Trophoblast cell (in vitro differentiated cells and primary cell): ENCODE results near the gene RNF19B.

ENCODE experiments used
- DNase-seq, 2 donors: peaks; one replicate each; pipeline ENCODE4 v3.0.0-alpha.2; 2016
- H2AFZ ChIP-seq: 2 replicates; pipeline ENCODE4 v1.6.1; 2013; ENCODE audit warnings: low read length, moderate library complexity, mild to moderate bottlenecking; ENCODE audit not compliant: insufficient read depth, poor library complexity
- H2AK5ac ChIP-seq: 2 replicates; pipeline ENCODE4 v1.6.1; 2013; ENCODE audit warnings: mild to moderate bottlenecking, low read length
- H2BK120ac ChIP-seq: 2 replicates; pipeline ENCODE4 v1.6.1; 2013; ENCODE audit warnings: low read length, mild to moderate bottlenecking, moderate library complexity; ENCODE audit not compliant: insufficient read depth, poor library complexity
- H2BK12ac ChIP-seq: 2 replicates; pipeline ENCODE4 v1.6.1; 2013; ENCODE audit warnings: mild to moderate bottlenecking, low read length, moderate library complexity
- H2BK5ac ChIP-seq: 2 replicates; pipeline ENCODE4 v1.6.1; 2013; ENCODE audit warnings: low read length, low read depth, moderate library complexity, mild to moderate bottlenecking; ENCODE audit not compliant: poor library complexity
- H3K14ac ChIP-seq: 2 replicates; pipeline ENCODE4 v1.6.1; 2013; ENCODE audit warnings: mild to moderate bottlenecking, low read length
- H3K18ac ChIP-seq: 2 replicates; pipeline ENCODE4 v1.6.1; 2013; ENCODE audit warnings: mild to moderate bottlenecking, low read length
- H3K23ac ChIP-seq: 2 replicates; pipeline ENCODE4 v1.6.1; 2013; ENCODE audit warnings: low read length
- H3K27ac ChIP-seq: 2 replicates; pipeline ENCODE4 v1.5.1; 2013; ENCODE audit warnings: low read depth, mild to moderate bottlenecking, inconsistent platforms, low read length, moderate library complexity
- H3K27me3 ChIP-seq: 2 replicates; pipeline ENCODE4 v1.6.1; 2013; ENCODE audit warnings: inconsistent platforms, mild to moderate bottlenecking, low read length, moderate library complexity; ENCODE audit not compliant: insufficient read depth
- H3K36me3 ChIP-seq, 2 experiments: 1 replicate in 1 of 2; 2 replicates in 1 of 2; pipeline ENCODE4 v1.6.1; 2013; ENCODE audit warnings: low read length in 2 of 2, mild to moderate bottlenecking in 2 of 2, moderate library complexity in 1 of 2; ENCODE audit not compliant: insufficient read depth in 2 of 2, control insufficient read depth in 1 of 2
- H3K4ac ChIP-seq: 2 replicates; pipeline ENCODE4 v1.6.1; 2013; ENCODE audit warnings: low read depth, mild to moderate bottlenecking, low read length, moderate library complexity
- H3K4me1 ChIP-seq, 2 experiments: 1 replicate in 1 of 2; 2 replicates in 1 of 2; pipeline ENCODE4 v1.6.1; 2013; ENCODE audit warnings: low read length in 2 of 2, mild to moderate bottlenecking in 2 of 2, moderate library complexity in 1 of 2; ENCODE audit not compliant: insufficient read depth in 2 of 2, control insufficient read depth in 1 of 2
- H3K4me2 ChIP-seq: 2 replicates; pipeline ENCODE4 v1.6.1; 2013; ENCODE audit warnings: inconsistent platforms, mild to moderate bottlenecking, low read length, moderate library complexity
- H3K4me3 ChIP-seq: 2 replicates; pipeline ENCODE4 v1.5.1; 2013; ENCODE audit warnings: mild to moderate bottlenecking, low read depth, low read length, inconsistent platforms
- H3K79me1 ChIP-seq: one replicate; pipeline ENCODE4 v1.6.1; 2013; ENCODE audit warnings: low read length
- H3K79me2 ChIP-seq: 2 replicates; pipeline ENCODE4 v1.6.1; 2013; ENCODE audit warnings: low read length, mild to moderate bottlenecking; ENCODE audit not compliant: control insufficient read depth, insufficient read depth, poor library complexity
- H3K9ac ChIP-seq: 2 replicates; pipeline ENCODE4 v1.6.1; 2013; ENCODE audit warnings: mild to moderate bottlenecking, low read length
- H3K9me3 ChIP-seq: 2 replicates; pipeline ENCODE4 v1.6.1; 2013; ENCODE audit warnings: low read depth, mild to moderate bottlenecking, control low read depth, inconsistent platforms, low read length; ENCODE audit not compliant: insufficient read depth
- H4K12ac ChIP-seq: 2 replicates; pipeline ENCODE4 v1.6.1; 2013; ENCODE audit warnings: low read depth, mild to moderate bottlenecking, low read length, moderate library complexity
- H4K8ac ChIP-seq: 2 replicates; pipeline ENCODE4 v1.6.1; 2013; ENCODE audit warnings: low read depth, mild to moderate bottlenecking, low read length, moderate library complexity
- H4K91ac ChIP-seq: one replicate; pipeline ENCODE4 v1.6.1; 2013; ENCODE audit warnings: low read depth, mild to moderate bottlenecking, low read length, moderate library complexity
- WGBS: extraction: QIAGEN DNeasy Blood & Tissue Kit; methylation state at CpG from one replicate; pipeline ENCODE4 v1.1.7; 2013; ENCODE audit warnings: missing lambda C conversion rate; ENCODE audit not compliant: insufficient read length, insufficient coverage; ENCODE audit errors: extremely low coverage; 5-methylcytosine and 5-hydroxymethylcytosine counted together

Gene RNF19B

DNA sequence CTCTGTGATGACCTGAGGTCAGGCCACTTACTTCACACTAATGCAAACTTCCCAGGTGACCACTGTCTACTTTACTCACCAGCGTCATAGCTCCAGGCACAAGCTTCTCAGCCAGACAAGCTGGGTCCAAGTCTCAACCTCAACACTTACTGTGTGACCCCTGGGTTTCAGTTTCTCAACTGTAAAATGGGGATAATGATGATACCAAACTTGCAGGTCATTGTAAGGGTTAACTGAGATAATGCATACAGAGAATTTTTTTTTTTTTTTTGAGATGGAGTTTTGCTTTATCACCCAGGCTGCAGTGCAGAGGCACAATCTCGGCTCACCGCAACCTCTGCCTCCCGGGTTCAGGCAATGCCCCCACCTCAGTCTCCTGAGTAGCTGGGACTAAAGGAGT lies 37.4 kb upstream of the RNF19B start:
- Histone ChIP-seq H3K14ac (no peak overlapping the region), H3K27ac (no peak overlapping the region)

DNA sequence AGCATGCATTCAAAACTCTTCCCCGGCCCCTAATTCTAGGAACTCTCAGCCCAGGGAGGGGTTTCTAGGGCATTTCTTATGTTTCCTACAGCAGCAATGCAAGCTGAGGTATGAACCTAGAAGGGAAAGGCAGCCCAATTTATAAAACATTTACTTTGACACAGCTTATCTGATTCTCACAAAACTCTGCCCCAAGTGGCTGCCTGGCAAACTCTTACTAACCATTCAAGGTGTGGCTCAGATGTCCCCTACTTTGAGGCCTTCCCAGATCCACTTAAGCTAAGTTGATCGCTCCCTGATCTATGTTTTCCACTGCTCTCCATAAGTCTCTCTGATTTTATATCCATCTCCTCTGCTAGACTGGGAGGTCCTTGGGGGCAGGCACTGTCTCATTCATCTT lies 36.7 kb upstream of the RNF19B start:
- peaks cover 2% of the 10 kb centered on the region for H3K79me1 ChIP-seq
- WGBS, result no CpG with 5 or more reads among the region's 2 CpGs
- peaks cover 2% of the 10 kb centered on the region for H3K79me2 ChIP-seq
- no peak overlapping the region for H3K18ac ChIP-seq
- no peak overlapping the region for H3K4me2 ChIP-seq
- no peak overlapping the region for H2BK12ac ChIP-seq
- no peak overlapping the region for H4K91ac ChIP-seq
- no peak overlapping the region for H2BK5ac ChIP-seq
- no peak overlapping the region for H3K9ac ChIP-seq
- H4K8ac ChIP-seq, result no peak overlapping the region
- no peak overlapping the region for H3K4me3 ChIP-seq
- H4K12ac ChIP-seq, result no peak overlapping the region
- peaks cover 1% of the 10 kb centered on the region for H3K9me3 ChIP-seq
- H3K36me3 ChIP-seq, result no peaks in the 10 kb centered on the region
- no peak for DNase-seq
- no peak overlapping the region for H2AK5ac ChIP-seq
- no peak overlapping the region for H3K4ac ChIP-seq
- H2AFZ ChIP-seq, result no peak overlapping the region
- no peaks in the 10 kb centered on the region for H3K27me3 ChIP-seq
- no peak overlapping the region for H3K14ac ChIP-seq
- H3K4me1 ChIP-seq, result peaks cover 11 to 27% of the 10 kb centered on the region in 2 experiments
- H3K27ac ChIP-seq, result no peak overlapping the region
- no peak overlapping the region for H2BK120ac ChIP-seq
- H3K23ac ChIP-seq, result no peak overlapping the region

More for the DNA sequence above, 37.4 kb upstream of the RNF19B start:
- no peak overlapping the region for H4K12ac ChIP-seq
- H3K9me3 ChIP-seq, result peaks cover 1% of the 10 kb centered on the region
- H2BK5ac ChIP-seq, result no peak overlapping the region
- no peak overlapping the region for H2BK12ac ChIP-seq
- H4K8ac ChIP-seq, result no peak overlapping the region
- no peak overlapping the region for H2BK120ac ChIP-seq
- no peak overlapping the region for H2AFZ ChIP-seq
- H3K4me3 ChIP-seq, result no peak overlapping the region
- H3K4me1 ChIP-seq, result peaks cover 12 to 28% of the 10 kb centered on the region in 2 experiments
- no peak overlapping the region for H3K4ac ChIP-seq
- peaks cover 3% of the 10 kb centered on the region for H3K79me1 ChIP-seq
- WGBS, result no CpG with 5 or more reads among the region's 4 CpGs
- H3K79me2 ChIP-seq, result peaks cover 2% of the 10 kb centered on the region
- no peak overlapping the region for H3K23ac ChIP-seq
- DNase-seq, result no peak
- H3K9ac ChIP-seq, result no peak overlapping the region
- no peak overlapping the region for H3K18ac ChIP-seq
- H3K4me2 ChIP-seq, result no peak overlapping the region
- no peaks in the 10 kb centered on the region for H3K36me3 ChIP-seq
- H3K27me3 ChIP-seq, result no peaks in the 10 kb centered on the region
- H4K91ac ChIP-seq, result no peak overlapping the region
- H2AK5ac ChIP-seq, result no peak overlapping the region

DNA sequence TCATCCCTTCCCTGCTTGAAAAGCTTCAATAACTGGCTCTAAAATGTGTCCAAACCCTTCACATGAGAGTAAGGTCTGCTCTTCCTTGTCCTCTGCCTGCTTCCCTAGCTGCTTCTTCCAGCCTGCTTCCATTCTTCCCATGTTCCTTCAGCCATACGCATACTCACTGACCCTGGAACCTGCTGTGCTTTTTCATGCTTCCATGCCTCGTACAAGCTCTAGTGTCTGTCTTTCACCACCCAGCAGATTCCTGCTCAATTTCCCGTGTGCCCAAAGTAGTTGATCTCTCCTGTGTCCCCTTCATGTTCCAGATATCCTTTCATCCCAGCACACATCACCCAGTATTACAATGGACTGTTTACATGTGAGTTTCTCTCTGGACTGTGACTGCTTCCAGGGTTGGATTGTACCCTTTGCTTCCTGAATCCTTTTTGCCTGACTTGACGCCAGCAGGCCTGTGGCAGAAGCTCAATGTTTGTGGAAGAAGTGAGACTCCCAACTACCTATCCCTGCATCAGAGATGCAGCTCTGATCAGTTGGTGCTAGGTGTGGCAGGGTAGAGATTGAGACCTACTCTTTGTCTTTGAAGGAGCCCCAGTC lies 35.9 kb upstream of the RNF19B start:
- H3K4ac ChIP-seq, result no peak overlapping the region
- no peak overlapping the region for H4K91ac ChIP-seq
- H3K36me3 ChIP-seq, result no peaks in the 10 kb centered on the region
- H3K27me3 ChIP-seq, result no peaks in the 10 kb centered on the region
- no peak overlapping the region for H3K14ac ChIP-seq
- H4K12ac ChIP-seq, result no peak overlapping the region
- WGBS, result no CpG with 5 or more reads among the region's 4 CpGs
- no peaks in the 10 kb centered on the region for H3K79me1 ChIP-seq
- no peak overlapping the region for H3K4me2 ChIP-seq
- H3K9ac ChIP-seq, result no peak overlapping the region
- peaks cover 1% of the 10 kb centered on the region for H3K9me3 ChIP-seq
- no peaks in the 10 kb centered on the region for H3K79me2 ChIP-seq
- H2BK12ac ChIP-seq, result no peak overlapping the region
- H2BK5ac ChIP-seq, result no peak overlapping the region
- H3K27ac ChIP-seq, result no peak overlapping the region
- no peak for DNase-seq
- no peak overlapping the region for H2AK5ac ChIP-seq
- H3K4me1 ChIP-seq, result peaks cover 8 to 21% of the 10 kb centered on the region in 2 experiments
- H3K18ac ChIP-seq, result no peak overlapping the region
- H2BK120ac ChIP-seq, result no peak overlapping the region
- no peak overlapping the region for H4K8ac ChIP-seq
- H2AFZ ChIP-seq, result no peak overlapping the region
- no peak overlapping the region for H3K23ac ChIP-seq
- no peak overlapping the region for H3K4me3 ChIP-seq

DNA sequence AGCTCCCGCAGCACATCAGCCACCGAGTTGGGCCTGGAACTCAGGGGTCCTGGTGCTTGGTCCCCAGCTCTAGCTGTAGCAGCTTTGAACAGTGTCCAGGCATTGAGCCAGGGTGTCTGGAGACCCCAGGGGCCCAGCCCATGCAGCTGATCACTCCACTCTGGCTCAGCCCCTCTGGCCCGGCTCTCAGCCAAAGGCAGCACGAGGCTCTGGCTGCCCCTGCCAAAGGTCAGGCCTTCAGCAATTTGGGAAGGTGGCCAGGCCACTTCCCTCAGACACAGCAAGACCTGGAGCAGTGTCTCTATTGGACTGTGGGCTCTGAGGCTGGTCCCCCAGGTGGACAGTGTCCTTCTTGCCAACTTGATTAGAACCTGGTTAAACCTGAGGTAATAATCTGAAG lies 34.4 kb upstream of the RNF19B start:
- Histone ChIP-seq H3K18ac (no peak overlapping the region), H3K9me3 (peaks cover 1% of the 10 kb centered on the region), H4K91ac (no peak overlapping the region), H2AK5ac (no peak overlapping the region), H3K27ac (no peak overlapping the region), H2BK120ac (no peak overlapping the region), H3K36me3 (no peaks in the 10 kb centered on the region), H3K4me1 (peaks cover 4 to 12% of the 10 kb centered on the region in 2 experiments), H3K23ac (no peak overlapping the region), H3K27me3 (no peaks in the 10 kb centered on the region), H3K79me1 (no peaks in the 10 kb centered on the region), H3K9ac (no peak overlapping the region), H4K8ac (no peak overlapping the region), H3K4me3 (no peak overlapping the region), H2BK5ac (no peak overlapping the region), H4K12ac (no peak overlapping the region), H3K4me2 (no peak overlapping the region), H2AFZ (no peak overlapping the region), H3K14ac (no peak overlapping the region), H3K4ac (no peak overlapping the region), H3K79me2 (no peaks in the 10 kb centered on the region), H2BK12ac (no peak overlapping the region)
- WGBS, result no CpG with 5 or more reads among the region's 4 CpGs
- no peak for DNase-seq
